ENCODE measurements around the gene HRG. TPM values are rescaled to one million over a fixed set of nuclear protein-coding genes. Genes with fewer than 3 reads are reported as not detected.

Gene HRG
- total RNA-seq, 1 experiment from 2014 or later: 1.3 TPM

DNA sequence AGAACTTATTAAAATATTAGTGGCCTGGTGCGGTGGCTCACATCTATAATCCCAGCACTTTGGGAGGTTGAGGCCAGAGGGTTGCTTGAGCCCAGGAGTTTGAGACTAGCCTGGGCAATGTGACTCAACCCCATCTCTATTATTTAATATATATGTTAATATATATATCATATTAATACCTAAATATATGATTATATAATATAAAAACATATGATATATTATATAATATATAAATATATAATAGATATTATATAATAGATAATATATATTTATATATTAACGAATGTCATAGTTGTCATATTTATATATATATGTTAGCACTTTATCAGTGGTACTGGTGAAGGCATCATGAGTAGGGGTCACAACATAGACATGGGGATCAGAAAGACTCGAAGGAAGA lies 5.2 kb downstream of the HRG start:
- H3K4me2 ChIP-seq: no peak overlapping the region
- H4K20me1 ChIP-seq (ENCODE audit: insufficient read depth): no peaks in the 10 kb centered on the region
- no peaks in the 10 kb centered on the region for H3K79me2 ChIP-seq (ENCODE audit: low read depth)
- H3K4me3 ChIP-seq: no peak overlapping the region
- H3K4me1 ChIP-seq (replicated peaks; ENCODE audit: insufficient read depth): peaks cover 22% of the 10 kb centered on the region
- H3K9me2 ChIP-seq (ENCODE audit: insufficient read depth): no peaks in the 10 kb centered on the region; the same call in 1 of the 2 replicates
- POLR2A ChIA-PET (ENCODE audit: unreplicated experiment): interaction anchor here (0.5 kb wide), 1 partner anchor 875 kb away, joined by 7 read pairs; no protein-coding TSS in a partner anchor
- no peaks in the 10 kb centered on the region; the same call in 1 of the 2 replicates for H3K9me3 ChIP-seq (ENCODE audit: insufficient read depth, low read depth)
- intact Hi-C loops (cut with micrococcal nuclease; ENCODE audit: unreplicated experiment): no loop called here
- TF ChIP-seq EZH2 (IDR thresholded peaks at IDR 0.05; ENCODE audit: low read depth): no peak
- TF ChIP-seq, protein P1, sequence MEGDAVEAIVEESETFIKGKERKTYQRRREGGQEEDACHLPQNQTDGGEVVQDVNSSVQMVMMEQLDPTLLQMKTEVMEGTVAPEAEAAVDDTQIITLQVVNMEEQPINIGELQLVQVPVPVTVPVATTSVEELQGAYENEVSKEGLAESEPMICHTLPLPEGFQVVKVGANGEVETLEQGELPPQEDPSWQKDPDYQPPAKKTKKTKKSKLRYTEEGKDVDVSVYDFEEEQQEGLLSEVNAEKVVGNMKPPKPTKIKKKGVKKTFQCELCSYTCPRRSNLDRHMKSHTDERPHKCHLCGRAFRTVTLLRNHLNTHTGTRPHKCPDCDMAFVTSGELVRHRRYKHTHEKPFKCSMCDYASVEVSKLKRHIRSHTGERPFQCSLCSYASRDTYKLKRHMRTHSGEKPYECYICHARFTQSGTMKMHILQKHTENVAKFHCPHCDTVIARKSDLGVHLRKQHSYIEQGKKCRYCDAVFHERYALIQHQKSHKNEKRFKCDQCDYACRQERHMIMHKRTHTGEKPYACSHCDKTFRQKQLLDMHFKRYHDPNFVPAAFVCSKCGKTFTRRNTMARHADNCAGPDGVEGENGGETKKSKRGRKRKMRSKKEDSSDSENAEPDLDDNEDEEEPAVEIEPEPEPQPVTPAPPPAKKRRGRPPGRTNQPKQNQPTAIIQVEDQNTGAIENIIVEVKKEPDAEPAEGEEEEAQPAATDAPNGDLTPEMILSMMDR (conservative IDR thresholded peaks at IDR 0.05): no peak
- H2AFZ ChIP-seq: no peak overlapping the region
- no peak overlapping the region for H3K27ac ChIP-seq
- peaks cover 9% of the 10 kb centered on the region; the same call in 1 of the 2 replicates for H3F3A ChIP-seq (ENCODE audit: insufficient read depth, low read depth)
- H3K27me3 ChIP-seq (ENCODE audit: insufficient read depth, low read depth): no peaks in the 10 kb centered on the region
- DNase-seq: no peak
- CTCF ChIA-PET: interaction anchor here (0.6 kb wide), 1 partner anchor 56 kb away, joined by 5 read pairs; no protein-coding TSS in a partner anchor
- no peaks in the 10 kb centered on the region for H3K36me3 ChIP-seq (ENCODE audit: low read depth)
- no TSS peak for BruUV-seq (replicated peaks)

DNA sequence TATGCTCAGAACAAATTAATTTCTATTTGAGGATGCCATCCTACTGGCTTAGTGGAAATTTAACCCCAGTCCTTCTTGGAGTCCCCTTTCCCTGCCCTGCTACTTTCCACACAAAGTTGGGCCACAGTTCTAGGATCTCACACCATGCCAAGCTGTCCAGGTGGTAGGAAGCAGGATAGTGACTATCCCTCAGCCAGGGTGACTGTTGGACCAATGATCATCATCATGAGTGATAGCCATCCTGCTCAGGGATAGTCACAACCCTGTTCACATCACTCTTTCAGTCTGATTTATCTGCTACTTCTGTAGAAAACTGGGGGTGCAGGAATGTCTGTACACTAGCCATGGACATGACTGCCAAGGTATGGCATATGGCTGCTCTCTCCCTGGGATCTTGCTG lies 12.8 kb downstream of the HRG start:
- Histone ChIP-seq H4K20me1 (ENCODE audit: insufficient read depth) (no peaks in the 10 kb centered on the region), H3K4me1 (replicated peaks; ENCODE audit: insufficient read depth) (peaks cover 7% of the 10 kb centered on the region; the same call in 1 of the 2 replicates), H3K36me3 (ENCODE audit: low read depth) (no peaks in the 10 kb centered on the region), H3K9me2 (ENCODE audit: insufficient read depth) (no peaks in the 10 kb centered on the region; the same call in 1 of the 2 replicates), H3K4me2 (no peak overlapping the region), H3K9me3 (ENCODE audit: insufficient read depth, low read depth) (no peaks in the 10 kb centered on the region; the same call in 1 of the 2 replicates), H3F3A (ENCODE audit: insufficient read depth, low read depth) (no peaks in the 10 kb centered on the region), H3K79me2 (ENCODE audit: low read depth) (no peaks in the 10 kb centered on the region), H2AFZ (no peak overlapping the region), H3K27me3 (ENCODE audit: insufficient read depth, low read depth) (no peaks in the 10 kb centered on the region), H3K4me3 (no peak overlapping the region), H3K27ac (no peak overlapping the region)
- DNase-seq: no peak
- no TSS peak for BruUV-seq (replicated peaks)
- intact Hi-C loops (cut with micrococcal nuclease; ENCODE audit: unreplicated experiment): no loop called here
- ChIA-PET POLR2A (ENCODE audit: unreplicated experiment) (interaction anchor here (0.6 kb wide), 1 partner anchor 18 kb away, joined by 3 read pairs; no protein-coding TSS in a partner anchor), CTCF (no interaction called here)
- TF ChIP-seq EZH2 (IDR thresholded peaks at IDR 0.05; ENCODE audit: low read depth): no peak
- TF ChIP-seq, protein P1 (conservative IDR thresholded peaks at IDR 0.05): no peak

DNA sequence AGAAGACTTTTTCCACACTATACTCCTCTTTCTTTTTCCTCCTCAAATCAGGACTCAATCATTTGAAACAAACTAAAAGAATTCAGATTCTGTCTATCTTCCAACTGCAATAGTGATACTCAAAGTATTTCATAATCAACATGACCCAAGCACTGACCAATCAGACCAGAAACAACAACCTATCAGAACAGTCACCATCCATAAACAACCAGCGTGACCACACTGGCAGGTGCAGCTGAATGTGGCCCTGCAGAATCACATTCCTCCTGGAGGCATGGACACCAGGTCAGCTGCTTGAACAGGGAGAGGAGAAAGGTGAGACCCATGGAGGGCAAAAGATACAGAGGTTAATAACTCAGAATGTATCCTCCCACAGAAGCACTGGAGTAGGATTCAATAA lies 13.3 kb downstream of the HRG start:
- Histone ChIP-seq H2AFZ (no peak overlapping the region), H3K27ac (no peak overlapping the region), H3K79me2 (ENCODE audit: low read depth) (no peaks in the 10 kb centered on the region), H3K27me3 (ENCODE audit: insufficient read depth, low read depth) (no peaks in the 10 kb centered on the region), H3K9me3 (ENCODE audit: insufficient read depth, low read depth) (no peaks in the 10 kb centered on the region; the same call in 1 of the 2 replicates), H3F3A (ENCODE audit: insufficient read depth, low read depth) (no peaks in the 10 kb centered on the region), H3K4me2 (no peak overlapping the region), H3K9me2 (ENCODE audit: insufficient read depth) (no peaks in the 10 kb centered on the region; the same call in 1 of the 2 replicates), H3K4me1 (replicated peaks; ENCODE audit: insufficient read depth) (peaks cover 7% of the 10 kb centered on the region; the same call in 1 of the 2 replicates), H3K36me3 (ENCODE audit: low read depth) (no peaks in the 10 kb centered on the region), H3K4me3 (no peak overlapping the region), H4K20me1 (ENCODE audit: insufficient read depth) (no peaks in the 10 kb centered on the region)
- ChIA-PET CTCF (no interaction called here), POLR2A (ENCODE audit: unreplicated experiment) (interaction anchor here (0.6 kb wide), 1 partner anchor 18 kb away, joined by 3 read pairs; no protein-coding TSS in a partner anchor)
- no TSS peak for BruUV-seq (replicated peaks)
- intact Hi-C loops (cut with micrococcal nuclease; ENCODE audit: unreplicated experiment): no loop called here
- peak; percentile 21 to 60 for DNase-seq
- no peak for TF ChIP-seq EZH2 (IDR thresholded peaks at IDR 0.05; ENCODE audit: low read depth)
- TF ChIP-seq, protein P1 (conservative IDR thresholded peaks at IDR 0.05): no peak

Measured in PC-9 (cell line).